HepG2 (cell line): ENCODE results near the gene RRAS2. TPM values are rescaled to one million over a fixed set of nuclear protein-coding genes. Genes with fewer than 3 reads are reported as not detected.

ENCODE experiments used
- ATAC-seq: fragments of 200-7000 bp; cut with Tn5 transposase; 3 replicates; pipeline ENCODE4 v1.9.1; 2020; ENCODE audit warnings: mild to moderate bottlenecking, moderate library complexity
- BruUV-seq: library from RNA; stranded (reverse); fragments of 400-500 nt; replicated peaks from 2 replicates; lab custom pipeline; 2021; lab: Mats Ljungman, UMichigan
- CTCF ChIA-PET: fragments of 300-600 bp; formaldehyde crosslinking; extraction: SDS; loops from one replicate; lab custom pipeline; 2021; ENCODE audit warnings: low total read pairs, inconsistent platforms, low intra/inter-chr PET ratio; lab: Yijun Ruan, JAX
- POLR2A ChIA-PET: fragments of 350-600 bp; sonication (Branson Sonifier 250); formaldehyde crosslinking; loops from one replicate; lab custom pipeline; 2020; ENCODE audit warnings: antibody characterized with exemption, inconsistent platforms; lab: Yijun Ruan, JAX
- DNase-seq: peaks from one replicate; pipeline ENCODE4 v3.0.0-alpha.2; 2015; ENCODE audit warnings: low spot score
- FAIRE-seq: peaks from 3 replicates; lab custom pipeline; 2011; peaks lifted over from hg19 to GRCh38; lab: Jason Lieb, UNC
- H2AFZ ChIP-seq: one replicate; pipeline ENCODE4 v1.6.1; 2011; ENCODE audit warnings: low read length, inconsistent platforms
- H3K27ac ChIP-seq: fragments of 300-600 bp; 3 replicates; pipeline ENCODE4 v1.8.0; 2011; ENCODE audit warnings: mixed run types, mild to moderate bottlenecking, mixed read lengths, low read length, inconsistent platforms; ENCODE audit not compliant: insufficient read depth; ENCODE audit errors: extremely low read length
- H3K27me3 ChIP-seq, 2 experiments: fragments of 200-600 bp in 1 of 2; 2 replicates in 1 of 2; 3 replicates in 1 of 2; pipeline versions ENCODE4 v1.6.0 to v1.8.0; 2011; ENCODE audit warnings: low read length in 2 of 2, mild to moderate bottlenecking in 2 of 2, moderate library complexity in 2 of 2, inconsistent platforms in 1 of 2; ENCODE audit not compliant: insufficient read depth in 2 of 2, control insufficient read depth in 1 of 2
- H3K36me3 ChIP-seq, 2 experiments: fragments of 200-600 bp in 1 of 2; replicated peaks in 1 of 2; 2 replicates in 1 of 2; 3 replicates in 1 of 2; pipeline versions ENCODE4 v1.5.1 to v1.8.0; 2011; ENCODE audit warnings: low read length in 2 of 2, inconsistent platforms in 1 of 2; ENCODE audit not compliant: insufficient read depth in 2 of 2, control insufficient read depth in 1 of 2
- H3K4me1 ChIP-seq: 2 replicates; pipeline ENCODE4 v1.5.1; 2012; ENCODE audit warnings: low read length, inconsistent platforms; ENCODE audit not compliant: insufficient read depth
- H3K4me2 ChIP-seq: 2 replicates; pipeline ENCODE4 v1.6.0; 2011; ENCODE audit warnings: low read depth, low read length, inconsistent platforms
- H3K4me3 ChIP-seq, 3 experiments: fragments of 200-600 bp in 1 of 3; sonication (generic), shearing (Covaris generic) in 1 of 3; replicated peaks in 1 of 3; 2 replicates each; pipeline ENCODE4 v1.5.1; 2011 to 2016; ENCODE audit warnings: low read length in 3 of 3, inconsistent platforms in 2 of 3, low read depth in 2 of 3, mild to moderate bottlenecking in 2 of 3, control low read depth in 1 of 3, mixed read lengths in 1 of 3; ENCODE audit not compliant: insufficient read depth in 1 of 3
- H3K79me2 ChIP-seq: one replicate; pipeline ENCODE4 v1.6.1; 2011; ENCODE audit warnings: low read length, inconsistent platforms; ENCODE audit not compliant: insufficient read depth
- H3K9ac ChIP-seq: 2 replicates; pipeline ENCODE4 v1.6.0; 2011; ENCODE audit warnings: mild to moderate bottlenecking, low read depth, low read length, inconsistent platforms; ENCODE audit not compliant: insufficient read depth
- H3K9me3 ChIP-seq: 2 replicates; pipeline ENCODE4 v1.5.1; 2012; ENCODE audit warnings: mild to moderate bottlenecking, low read length
- H4K20me1 ChIP-seq: 2 replicates; pipeline ENCODE4 v1.6.0; 2011; ENCODE audit warnings: inconsistent platforms, mild to moderate bottlenecking, low read length, moderate library complexity; ENCODE audit not compliant: insufficient read depth
- FOSL2 ChIP-seq: sonication (generic); formaldehyde crosslinking; IDR thresholded peaks from 2 replicates; pipeline ENCODE4 v1.4.0; 2020; ENCODE audit warnings: missing genetic modification reagents
- HDAC2 ChIP-seq: sonication (generic); formaldehyde crosslinking; IDR thresholded peaks from 2 replicates; pipeline ENCODE4 v1.4.0; 2020; ENCODE audit warnings: missing genetic modification reagents
- MAFK ChIP-seq, 2 experiments: IDR thresholded peaks in 1 of 2; conservative IDR thresholded peaks in 1 of 2; 2 replicates each; pipeline ENCODE4 v1.6.1; 2011; ENCODE audit warnings: improper control_type of control experiment in 2 of 2, low read length in 2 of 2
- MTA1 ChIP-seq: sonication (generic); formaldehyde crosslinking; IDR thresholded peaks from 2 replicates; pipeline ENCODE4 v1.4.0; 2020; ENCODE audit warnings: missing genetic modification reagents, mild to moderate bottlenecking, borderline replicate concordance
- RBM22 ChIP-seq: fragments of 200-400 bp; formaldehyde crosslinking; optimal IDR thresholded peaks from 2 replicates; pipeline ENCODE3; 2017; ENCODE audit warnings: mild to moderate bottlenecking, low read length, moderate library complexity
- SUZ12 ChIP-seq: fragments of 150-350 bp; IDR thresholded peaks from 2 replicates; pipeline ENCODE4 v1.6.1; 2014; ENCODE audit warnings: low read depth, low read length
- ZNF792 ChIP-seq: IDR thresholded peaks from 2 replicates; pipeline ENCODE4 v1.6.1; 2016
- WGBS: methylation state at CpG from one replicate; pipeline ENCODE4 v1.1.6; 2017; ENCODE audit warnings: low lambda C conversion rate; 5-methylcytosine and 5-hydroxymethylcytosine counted together
- in situ Hi-C: cut with HindIII; loops from 2 replicates; pipeline ENCODE4 v1.10.0; 2017; ENCODE audit warnings: low pct_unique_long_range_greater_than_20kb; ENCODE audit not compliant: extremely low pct_ligation_motif_present
- intact Hi-C: fragments of 100-400 bp; cut with micrococcal nuclease; formaldehyde crosslinking; loops from one replicate; pipeline ENCODE4 v1.10.0; 2022; ENCODE audit not compliant: unreplicated experiment
- polyA plus RNA-seq, 8 experiments: library from polyadenylated mRNA; depleted of rRNA in 3 of 8; stranded (reverse) in 7 of 8; unstranded in 1 of 8; fragments of >200 nt; fragmentation: Illumina TruSeq in 4 of 8; extraction: Trizol in 4 of 8; gene quantifications; 2 replicates each; pipeline versions ENCODE4 v1.2.1 to v1.2.3, GENCODE V29; 2011 to 2016; ENCODE audit warnings: low read depth in 4 of 8, missing spikeins in 1 of 8, mixed read lengths in 1 of 8; ENCODE audit not compliant: insufficient read depth in 1 of 8
- total RNA-seq, 5 experiments: library from RNA; depleted of rRNA; stranded (reverse); fragments of >200 nt; fragmentation: Illumina TruSeq; extraction: Trizol; gene quantifications; 2 replicates each; pipeline ENCODE4 v1.2.3, GENCODE V29; 2016; ENCODE audit warnings: low read depth in 1 of 5

Gene RRAS2
- total and polyA plus RNA-seq, 2 of the 13 experiments (the other 11 are each of a cell fraction or from before 2014, with no cell fraction given): 19.0 to 44.1 TPM

- Histone ChIP-seq H3K4me3 (no peak overlapping the region), H3K27me3 (no peaks in the 10 kb centered on the region), H3K79me2 (no peaks in the 10 kb centered on the region), H3K36me3 (no peaks in the 10 kb centered on the region), H3K9me3 (no peaks in the 10 kb centered on the region), H3K4me2 (no peak overlapping the region), H2AFZ (no peak overlapping the region), H3K4me1 (peaks cover 11% of the 10 kb centered on the region), H3K27ac (no peak overlapping the region), H3K9ac (no peak overlapping the region), H4K20me1 (no peaks in the 10 kb centered on the region)
- ChIA-PET CTCF (no interaction called here), POLR2A (no interaction called here)
- WGBS: 93% methylated on average over 8 of the region's 8 CpGs
- DNase-seq (no peak), FAIRE-seq (no peak), ATAC-seq (no peak)
- no TSS peak for BruUV-seq
- no peak for TF ChIP-seq FOSL2 (CRISPR knock-in tag)
- TF ChIP-seq RBM22: peak; percentile 73
- intact Hi-C loops: no loop called here
- in situ Hi-C loops: no loop called here
Observed at GRCh38 chr11:14262271-14262846, 96.6 kb downstream of the RRAS2 start.

DNA sequence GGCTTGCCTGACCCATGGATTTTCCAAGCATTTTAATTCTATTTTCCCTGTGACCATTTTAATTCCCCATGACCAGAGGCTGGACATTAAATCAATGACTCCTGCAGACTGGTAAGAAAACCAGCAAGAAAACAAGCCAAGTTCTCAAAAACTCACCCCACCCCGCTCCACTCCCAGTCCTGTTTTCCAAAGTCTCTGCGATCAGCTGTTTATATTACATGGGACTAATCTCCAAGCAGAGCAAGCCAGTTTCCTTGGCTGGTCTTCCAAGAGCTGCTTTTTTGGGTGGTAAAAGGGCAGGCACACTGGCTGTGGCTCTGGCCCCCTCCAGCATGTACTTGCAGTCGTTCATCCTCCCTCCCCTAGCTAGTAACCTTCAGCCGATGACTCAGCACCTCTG lies 97.9 kb downstream of the RRAS2 start:
- TF ChIP-seq SUZ12 (no peak), ZNF792 (CRISPR knock-in tag) (no peak), HDAC2 (CRISPR knock-in tag) (no peak), MAFK (conservative IDR thresholded peaks at IDR 0.05 in 1 of 2, IDR thresholded peaks at IDR 0.05 in 1 of 2; ENCODE audit: low read length in 2 of 2) (peak in 1 of 2 experiments; percentile 34; a peak in 1 of 4 replicates), MTA1 (CRISPR knock-in tag) (no peak)
- Histone ChIP-seq H3K36me3 (no peaks in the 10 kb centered on the region), H4K20me1 (no peaks in the 10 kb centered on the region), H2AFZ (no peak overlapping the region), H3K79me2 (no peaks in the 10 kb centered on the region), H3K4me3 (no peak overlapping the region), H3K9me3 (no peaks in the 10 kb centered on the region), H3K4me2 (no peak overlapping the region), H3K27ac (no peak overlapping the region), H3K9ac (no peak overlapping the region), H3K4me1 (peaks cover 11% of the 10 kb centered on the region), H3K27me3 (no peaks in the 10 kb centered on the region)
- ChIA-PET POLR2A (no interaction called here), CTCF (no interaction called here)
- ATAC-seq (no peak), FAIRE-seq (no peak), DNase-seq (no peak)
- intact Hi-C loops (no loop called here), in situ Hi-C loops (no loop called here)
- BruUV-seq: no TSS peak
- WGBS: 89% methylated on average over 4 of the region's 4 CpGs
